Keratinocyte (primary cell): ENCODE results near the gene CYTH1. TPM values are rescaled to one million over a fixed set of nuclear protein-coding genes. Genes with fewer than 3 reads are reported as not detected.

Experiments used
- DNase-seq: peaks from one replicate; pipeline ENCODE4 v3.0.0-alpha.2; 2011; ENCODE audit warnings: low read depth, missing footprints, low spot score
- FAIRE-seq: peaks from 2 replicates; lab custom pipeline; 2011; peaks lifted over from hg19 to GRCh38; lab: Jason Lieb, UNC
- H2AFZ ChIP-seq: 2 replicates; pipeline ENCODE4 v1.6.0; 2012; ENCODE audit warnings: low read length, control low read depth, inconsistent platforms; ENCODE audit not compliant: control insufficient read depth
- H3K27ac ChIP-seq: 2 replicates; pipeline ENCODE4 v1.5.1; 2011; ENCODE audit warnings: low read length; ENCODE audit not compliant: control insufficient read depth, insufficient read depth
- H3K27me3 ChIP-seq: 3 replicates; pipeline ENCODE4 v1.6.0; 2011; ENCODE audit warnings: low read length; ENCODE audit not compliant: control insufficient read depth, insufficient read depth; ENCODE audit errors: extremely low read depth
- H3K36me3 ChIP-seq, 2 experiments: 2 replicates in 1 of 2; 3 replicates in 1 of 2; pipeline ENCODE4 v1.5.1; 2011; ENCODE audit warnings: low read length in 2 of 2, mild to moderate bottlenecking in 1 of 2; ENCODE audit not compliant: control insufficient read depth in 2 of 2, insufficient read depth in 2 of 2; ENCODE audit errors: extremely low read depth in 1 of 2
- H3K4me1 ChIP-seq: 3 replicates; pipeline ENCODE4 v1.5.1; 2011; ENCODE audit warnings: low read length; ENCODE audit not compliant: control insufficient read depth, insufficient read depth; ENCODE audit errors: extremely low read depth
- H3K4me2 ChIP-seq: 3 replicates; pipeline ENCODE4 v1.6.0; 2011; ENCODE audit warnings: low read depth, low read length; ENCODE audit not compliant: control insufficient read depth, insufficient read depth; ENCODE audit errors: extremely low read depth
- H3K4me3 ChIP-seq, 3 experiments: fragments of 200-600 bp in 1 of 3; sonication (generic) in 1 of 3; 2 replicates in 2 of 3; 3 replicates in 1 of 3; pipeline ENCODE4 v1.5.1; 2011 to 2016; ENCODE audit warnings: low read length in 3 of 3, mild to moderate bottlenecking in 3 of 3, control low read depth in 2 of 3, inconsistent platforms in 1 of 3, low read depth in 1 of 3, mixed read lengths in 1 of 3, mixed run types in 1 of 3, moderate library complexity in 1 of 3; ENCODE audit not compliant: control insufficient read depth in 2 of 3, insufficient read depth in 2 of 3; ENCODE audit errors: extremely low read depth in 1 of 3
- H3K79me2 ChIP-seq: 2 replicates; pipeline ENCODE4 v1.6.0; 2012; ENCODE audit warnings: low read length; ENCODE audit not compliant: control insufficient read depth, insufficient read depth
- H3K9ac ChIP-seq: 3 replicates; pipeline ENCODE4 v1.6.0; 2011; ENCODE audit warnings: low read length; ENCODE audit not compliant: control insufficient read depth, insufficient read depth; ENCODE audit errors: extremely low read depth
- H3K9me1 ChIP-seq: 3 replicates; pipeline ENCODE4 v1.6.0; 2011; ENCODE audit warnings: low read length; ENCODE audit not compliant: control insufficient read depth, insufficient read depth; ENCODE audit errors: extremely low read depth
- H3K9me3 ChIP-seq: 2 replicates; pipeline ENCODE4 v1.5.1; 2012; ENCODE audit warnings: low read depth, low read length; ENCODE audit not compliant: control insufficient read depth
- H4K20me1 ChIP-seq: 3 replicates; pipeline ENCODE4 v1.6.0; 2011; ENCODE audit warnings: low read length; ENCODE audit not compliant: control insufficient read depth, insufficient read depth; ENCODE audit errors: extremely low read depth
- EZH2 ChIP-seq: IDR thresholded peaks from one replicate; pipeline ENCODE4 v1.6.1; 2012; ENCODE audit warnings: inconsistent platforms, mild to moderate bottlenecking, low read length, moderate library complexity
- dilution Hi-C: fragments of 300-500 bp; cut with MboI; formaldehyde crosslinking; loops from one replicate; pipeline ENCODE4 v1.7.0; 2020; ENCODE audit warnings: low sequenced_read_pairs; ENCODE audit not compliant: extremely low pct_ligation_motif_present
- polyA plus RNA-seq, 5 experiments: library from polyadenylated mRNA; depleted of rRNA in 3 of 5; stranded (reverse) in 3 of 5; stranded (forward) in 1 of 5; unstranded in 1 of 5; fragments of >200 nt; gene quantifications; 1 replicate in 1 of 5; 2 replicates in 3 of 5; 3 replicates in 1 of 5; pipeline versions ENCODE4 v1.2.1 to v1.2.3, GENCODE V29; 2011 to 2012; ENCODE audit warnings: missing spikeins in 2 of 5, low read depth in 1 of 5, low replicate concordance in 1 of 5
- TF ChIP-seq, protein P1 (sequence below), 3 experiments: IDR thresholded peaks in 1 of 3; conservative IDR thresholded peaks in 1 of 3; optimal IDR thresholded peaks in 1 of 3; 2 replicates in 2 of 3; 3 replicates in 1 of 3; pipeline versions ENCODE3 to v1.5.1; 2011; ENCODE audit warnings: low read length in 3 of 3, mild to moderate bottlenecking in 3 of 3, moderate library complexity in 2 of 3, control low read depth in 1 of 3, inconsistent platforms in 1 of 3; ENCODE audit not compliant: insufficient read depth in 2 of 3; ENCODE audit errors: extremely low read depth in 1 of 3

The CYTH1 gene
- polyA plus RNA-seq, 1 donor (not counting 4 experiments of a cell fraction or from before 2014, with no cell fraction given) = 28.3 TPM

- Histone ChIP-seq H3K9me3 (no peaks in the 10 kb centered on the region), H3K9me1 (peaks cover 2% of the 10 kb centered on the region), H3K4me1 (peaks cover 7% of the 10 kb centered on the region), H3K4me2 (no peak overlapping the region), H3K36me3 (peaks cover 34 to 50% of the 10 kb centered on the region in 2 experiments), H3K9ac (no peak overlapping the region), H3K27ac (no peak overlapping the region), H3K79me2 (no peaks in the 10 kb centered on the region), H2AFZ (no peak overlapping the region), H4K20me1 (peaks cover 3% of the 10 kb centered on the region), H3K4me3 (no peak overlapping the region), H3K27me3 (no peaks in the 10 kb centered on the region)
- dilution Hi-C loops = no loop called here
- no peak for FAIRE-seq
- DNase-seq = no peak
- TF ChIP-seq, protein P1, sequence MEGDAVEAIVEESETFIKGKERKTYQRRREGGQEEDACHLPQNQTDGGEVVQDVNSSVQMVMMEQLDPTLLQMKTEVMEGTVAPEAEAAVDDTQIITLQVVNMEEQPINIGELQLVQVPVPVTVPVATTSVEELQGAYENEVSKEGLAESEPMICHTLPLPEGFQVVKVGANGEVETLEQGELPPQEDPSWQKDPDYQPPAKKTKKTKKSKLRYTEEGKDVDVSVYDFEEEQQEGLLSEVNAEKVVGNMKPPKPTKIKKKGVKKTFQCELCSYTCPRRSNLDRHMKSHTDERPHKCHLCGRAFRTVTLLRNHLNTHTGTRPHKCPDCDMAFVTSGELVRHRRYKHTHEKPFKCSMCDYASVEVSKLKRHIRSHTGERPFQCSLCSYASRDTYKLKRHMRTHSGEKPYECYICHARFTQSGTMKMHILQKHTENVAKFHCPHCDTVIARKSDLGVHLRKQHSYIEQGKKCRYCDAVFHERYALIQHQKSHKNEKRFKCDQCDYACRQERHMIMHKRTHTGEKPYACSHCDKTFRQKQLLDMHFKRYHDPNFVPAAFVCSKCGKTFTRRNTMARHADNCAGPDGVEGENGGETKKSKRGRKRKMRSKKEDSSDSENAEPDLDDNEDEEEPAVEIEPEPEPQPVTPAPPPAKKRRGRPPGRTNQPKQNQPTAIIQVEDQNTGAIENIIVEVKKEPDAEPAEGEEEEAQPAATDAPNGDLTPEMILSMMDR (optimal IDR thresholded peaks at IDR 0.05 in 1 of 3, IDR thresholded peaks at IDR 0.05 in 1 of 3, conservative IDR thresholded peaks at IDR 0.05 in 1 of 3; ENCODE audit: extremely low read depth in 1 of 3, insufficient read depth in 2 of 3, low read length in 3 of 3) = no peak
- TF ChIP-seq EZH2 = no peak
These were observed 15.1 kb upstream of the CYTH1 start for GRCh38 chr17:78797213-78797612.

GRCh38 chr17:78796517-78796900 is 14.4 kb upstream of the CYTH1 start:
- Histone ChIP-seq H3K27me3 (no peaks in the 10 kb centered on the region), H3K4me1 (peaks cover 12% of the 10 kb centered on the region), H3K79me2 (no peaks in the 10 kb centered on the region), H3K4me3 (no peak overlapping the region), H2AFZ (no peak overlapping the region), H3K9me3 (no peaks in the 10 kb centered on the region), H3K27ac (no peak overlapping the region), H3K9me1 (peaks cover 2% of the 10 kb centered on the region), H3K9ac (no peak overlapping the region), H4K20me1 (peaks cover 3% of the 10 kb centered on the region), H3K4me2 (no peak overlapping the region), H3K36me3 (peaks cover 33 to 53% of the 10 kb centered on the region in 2 experiments)
- dilution Hi-C loops = no loop called here
- DNase-seq (no peak), FAIRE-seq (no peak)
- TF ChIP-seq EZH2 = no peak
- TF ChIP-seq, protein P1 (optimal IDR thresholded peaks at IDR 0.05 in 1 of 3, IDR thresholded peaks at IDR 0.05 in 1 of 3, conservative IDR thresholded peaks at IDR 0.05 in 1 of 3; ENCODE audit: extremely low read depth in 1 of 3, insufficient read depth in 2 of 3, low read length in 3 of 3) = no peak
